ENCODE results near the gene SOD2.
"Not testable (repeated sequence)": the region's sequence is repeated elsewhere in the genome, so short reads cannot be mapped to it uniquely, and the experiment has no call there.

Gene SOD2

DNA sequence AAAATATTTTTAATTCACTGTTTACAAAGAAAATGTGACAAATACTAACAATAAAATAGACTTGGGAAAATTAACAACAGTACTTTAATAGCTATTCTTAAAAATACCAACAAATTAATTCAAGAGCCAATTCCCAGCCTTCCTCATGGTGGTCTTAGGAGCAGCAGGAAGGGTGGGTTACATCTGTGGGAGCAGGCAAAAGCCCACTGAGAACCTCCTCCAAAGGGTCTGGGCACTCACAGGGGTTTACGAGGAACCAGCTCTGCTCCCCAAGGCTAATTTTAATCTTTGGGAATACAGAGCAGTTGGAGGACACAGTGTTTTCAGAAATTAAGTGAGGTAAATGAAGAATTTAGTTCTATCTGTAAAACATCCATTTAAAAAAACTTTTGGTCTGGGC is 10.2 kb downstream of the SOD2 start:
- DNase-seq (ENCODE audit: low read depth) = no peak

DNA sequence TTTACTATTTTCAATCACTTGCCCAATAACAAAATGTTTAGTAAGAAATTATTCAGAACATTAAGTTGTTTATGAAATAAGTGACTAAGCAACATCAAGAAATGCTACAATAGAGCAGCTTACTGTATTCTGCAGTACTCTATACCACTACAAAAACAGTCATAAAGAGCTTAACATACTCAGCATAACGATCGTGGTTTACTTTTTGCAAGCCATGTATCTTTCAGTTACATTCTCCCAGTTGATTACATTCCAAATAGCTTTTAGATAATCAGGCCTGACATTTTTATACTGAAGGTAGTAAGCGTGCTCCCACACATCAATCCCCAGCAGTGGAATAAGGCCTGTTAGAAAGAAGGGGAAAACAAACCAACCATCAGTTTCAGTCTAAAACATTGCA is 10.7 kb downstream of the SOD2 start:
- no peak for DNase-seq (ENCODE audit: low read depth)

DNA sequence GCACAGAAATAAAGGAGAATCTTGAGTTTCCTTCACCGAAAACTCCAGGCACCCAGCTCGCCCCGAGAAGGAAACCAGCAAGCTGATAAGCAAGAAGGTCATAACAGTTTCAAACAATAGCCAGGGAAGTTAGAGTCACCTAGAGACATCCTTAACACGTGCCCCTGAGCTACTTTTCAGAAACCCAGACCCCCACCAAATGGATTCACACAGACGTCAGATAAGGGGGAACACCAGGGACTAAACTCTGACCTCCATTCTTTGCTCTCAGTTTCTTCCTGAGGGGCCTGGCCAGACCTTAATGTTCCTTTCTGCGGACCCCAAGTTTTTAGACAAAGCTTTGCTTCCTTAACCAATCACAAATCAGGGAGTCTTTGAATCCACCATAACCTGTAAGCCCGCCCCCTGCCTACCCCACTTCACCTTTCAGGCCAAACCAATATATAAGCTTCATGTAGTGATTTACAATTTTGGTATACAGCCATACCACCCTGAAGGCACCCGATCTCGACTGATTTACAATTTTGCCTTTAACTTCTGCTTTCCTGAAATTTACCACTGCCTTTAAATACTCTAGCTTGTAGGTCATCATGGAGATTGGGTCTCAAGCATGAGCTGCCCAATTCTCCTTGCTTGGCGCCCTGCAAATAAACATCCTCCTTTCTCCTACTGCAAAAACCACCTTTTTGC is 11.7 kb downstream of the SOD2 start:
- DNase-seq (ENCODE audit: low read depth) = no peak

- no peak for DNase-seq (ENCODE audit: low read depth)
Observed at GRCh38 chr6:159680104-159680503, 12.9 kb downstream of the SOD2 start.

DNA sequence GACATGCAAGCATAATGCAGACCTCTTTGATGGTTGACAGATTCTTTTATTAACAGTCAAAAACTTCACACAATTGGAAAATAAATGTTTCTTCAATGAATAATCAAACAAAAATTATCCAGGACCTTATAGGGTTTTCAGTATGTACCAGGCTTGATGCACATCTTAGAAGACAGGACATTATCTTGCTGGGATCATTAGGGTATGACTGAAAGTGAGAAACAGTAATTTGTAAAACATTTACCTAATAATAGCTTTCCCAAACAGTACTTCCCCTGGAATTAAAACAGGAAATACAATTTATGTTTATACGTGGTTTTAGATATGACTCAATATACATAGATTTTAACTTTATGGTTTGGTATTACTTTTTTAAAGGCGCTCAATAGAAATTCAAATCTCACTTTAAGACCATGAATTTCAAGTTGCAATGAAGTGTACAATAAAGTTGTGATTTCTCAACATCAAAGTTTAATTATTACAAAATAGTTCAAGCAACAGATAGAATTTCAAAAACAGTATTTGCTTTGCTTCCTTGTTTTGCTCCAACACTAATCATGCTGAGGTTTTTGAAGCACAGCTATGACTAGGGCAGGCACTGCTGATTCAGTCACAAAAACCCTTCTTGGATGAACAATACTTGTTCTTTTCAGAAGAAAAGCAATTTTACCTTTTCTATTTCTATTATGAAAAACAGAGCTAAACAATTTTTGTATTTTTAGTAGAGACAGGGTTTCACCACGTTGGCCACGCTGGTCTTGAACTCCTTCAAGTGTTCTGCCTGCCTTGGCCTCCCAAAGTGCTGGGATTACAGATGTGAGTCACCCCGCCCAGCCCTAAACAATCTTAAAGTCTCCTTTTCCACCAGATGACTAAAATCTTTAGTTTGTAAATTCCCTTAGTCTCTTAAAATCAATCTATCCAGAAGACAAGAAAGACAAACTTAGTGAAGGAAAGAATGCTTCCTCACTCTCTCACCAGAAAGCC is 13.7 kb downstream of the SOD2 start:
- no peak for DNase-seq (ENCODE audit: low read depth)

GRCh38 chr6:159678574-159678973 is 14.5 kb downstream of the SOD2 start:
- DNase-seq (ENCODE audit: low read depth) = no peak

GRCh38 chr6:159677506-159678165 is 15.4 kb downstream of the SOD2 start:
- DNase-seq (ENCODE audit: low read depth) = no peak

DNA sequence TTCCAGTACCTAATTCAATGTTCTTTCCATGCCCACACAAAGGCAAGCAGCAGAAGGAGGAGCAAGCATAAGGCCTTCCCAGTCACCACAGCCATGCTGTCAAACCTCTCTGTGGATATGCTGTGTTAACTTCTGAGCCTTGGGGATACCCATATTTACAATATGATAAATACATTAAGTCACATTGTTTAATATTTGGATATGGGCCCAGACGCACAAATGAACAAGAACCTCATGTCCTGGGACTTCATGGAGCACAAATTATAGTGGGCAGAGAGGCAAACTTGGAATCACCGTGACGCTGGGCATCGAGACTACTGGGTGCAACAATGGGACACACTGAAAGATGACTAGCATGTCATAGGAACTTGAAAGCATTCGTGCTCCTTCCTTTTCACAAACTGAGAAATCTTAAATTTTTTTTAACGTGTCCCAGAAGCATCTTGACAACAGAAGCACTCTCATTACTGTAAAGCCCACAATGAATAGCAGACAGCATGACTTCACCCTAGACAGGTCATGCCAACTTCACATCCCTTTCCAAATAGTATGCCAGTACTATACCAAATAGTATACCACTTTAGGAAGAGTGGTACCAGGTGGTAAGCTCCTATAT is 16.0 kb downstream of the SOD2 start:
- DNase-seq (ENCODE audit: low read depth) = no peak

DNA sequence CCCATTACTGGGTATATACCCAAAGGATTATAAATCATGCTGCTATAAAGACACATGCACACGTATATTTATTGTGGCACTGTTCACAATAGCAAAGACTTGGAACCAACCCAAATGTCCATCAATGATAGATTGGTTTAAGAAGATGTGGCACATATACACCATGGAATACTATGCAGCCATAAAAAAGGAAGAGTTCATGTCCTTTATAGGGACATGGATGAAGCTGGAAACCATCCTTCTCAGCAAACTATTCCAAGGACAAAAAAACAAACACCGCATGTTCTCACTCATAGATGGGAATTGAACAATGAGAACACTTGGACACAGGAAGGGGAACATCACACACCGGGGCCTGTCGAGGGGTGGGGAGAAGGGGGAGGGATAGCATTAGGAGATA is 16.8 kb downstream of the SOD2 start:
- DNase-seq (ENCODE audit: low read depth) = not testable (repeated sequence)

DNA sequence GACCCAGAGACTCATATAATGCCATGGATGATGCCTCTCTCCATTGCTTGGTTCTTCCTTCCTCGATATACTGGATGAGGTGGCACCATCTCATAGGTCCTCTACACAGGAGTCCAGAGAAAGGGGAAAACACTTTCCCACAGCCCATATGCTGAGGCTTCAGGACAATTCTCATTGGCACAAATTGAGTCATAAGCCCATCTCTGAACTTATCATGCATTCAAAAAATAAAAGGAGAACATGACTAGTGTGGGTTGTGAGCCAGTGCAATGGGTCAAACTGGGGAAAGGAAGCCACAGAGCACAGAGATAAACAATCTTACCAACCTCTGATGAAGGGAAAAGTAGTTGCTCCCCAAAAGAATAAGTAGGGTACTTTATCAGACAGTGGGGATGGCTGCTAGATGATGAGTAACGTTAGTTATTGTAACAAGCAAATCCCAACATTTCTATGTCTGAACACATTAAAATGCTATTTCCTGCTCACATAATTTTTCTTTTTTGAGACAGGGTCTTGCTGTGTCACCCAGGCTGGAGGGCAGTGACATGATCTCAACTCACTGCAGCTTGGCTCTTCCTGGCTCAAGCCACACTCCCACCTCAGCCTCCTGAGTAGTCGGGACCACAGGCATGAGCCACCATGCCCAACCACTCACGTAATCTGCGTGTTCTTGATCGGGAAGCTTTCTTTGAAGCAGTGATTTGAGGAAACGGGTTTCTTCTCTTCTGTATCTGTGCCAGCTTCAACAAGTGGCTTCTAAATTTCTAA is 27.0 kb downstream of the SOD2 start:
- no peak for DNase-seq (ENCODE audit: low read depth)

DNA sequence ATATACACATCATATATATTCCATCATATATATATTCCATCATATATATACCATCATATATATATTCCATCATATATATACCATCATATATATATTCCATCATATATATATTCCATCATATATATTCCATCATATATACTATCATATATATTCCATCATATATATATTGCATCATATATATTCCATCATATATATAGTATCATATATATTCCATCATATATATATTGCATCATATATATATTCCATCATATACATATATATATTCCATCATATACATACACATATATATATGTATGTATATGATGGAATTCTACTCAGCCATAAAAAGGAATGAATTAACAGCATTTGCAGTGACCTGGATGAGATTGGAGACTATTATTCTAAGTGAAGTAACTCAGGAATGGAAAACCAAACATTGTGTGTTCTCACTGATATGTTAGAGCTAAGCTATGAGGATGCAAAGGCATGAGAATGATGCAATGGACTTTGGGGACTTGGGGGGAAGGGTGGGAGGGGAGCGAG is 29.6 kb downstream of the SOD2 start:
- not testable (repeated sequence) for DNase-seq (ENCODE audit: low read depth)

DNA sequence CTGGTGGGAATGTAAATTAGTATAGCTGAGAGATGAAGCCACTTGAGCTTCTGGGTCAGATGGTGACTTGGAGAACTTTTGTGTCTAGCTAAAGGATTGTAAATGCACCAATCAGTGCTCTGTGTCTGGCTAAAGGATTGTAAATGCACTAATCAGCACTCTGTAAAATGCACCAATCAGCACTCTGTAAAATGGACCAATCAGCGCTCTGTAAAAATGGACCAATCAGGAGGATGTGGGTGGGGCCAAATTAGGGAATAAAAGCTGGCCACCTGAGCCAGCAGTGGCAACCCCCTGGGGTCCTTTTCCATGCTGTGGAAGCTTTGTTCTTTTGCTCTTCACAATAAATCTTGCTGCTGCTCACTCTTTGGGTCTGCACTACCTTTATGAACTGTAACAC is 31.1 kb downstream of the SOD2 start:
- not testable (repeated sequence) for DNase-seq (ENCODE audit: low read depth)

GRCh38 chr6:159655409-159655988 is 37.5 kb downstream of the SOD2 start:
- DNase-seq (ENCODE audit: low read depth) = no peak

DNA sequence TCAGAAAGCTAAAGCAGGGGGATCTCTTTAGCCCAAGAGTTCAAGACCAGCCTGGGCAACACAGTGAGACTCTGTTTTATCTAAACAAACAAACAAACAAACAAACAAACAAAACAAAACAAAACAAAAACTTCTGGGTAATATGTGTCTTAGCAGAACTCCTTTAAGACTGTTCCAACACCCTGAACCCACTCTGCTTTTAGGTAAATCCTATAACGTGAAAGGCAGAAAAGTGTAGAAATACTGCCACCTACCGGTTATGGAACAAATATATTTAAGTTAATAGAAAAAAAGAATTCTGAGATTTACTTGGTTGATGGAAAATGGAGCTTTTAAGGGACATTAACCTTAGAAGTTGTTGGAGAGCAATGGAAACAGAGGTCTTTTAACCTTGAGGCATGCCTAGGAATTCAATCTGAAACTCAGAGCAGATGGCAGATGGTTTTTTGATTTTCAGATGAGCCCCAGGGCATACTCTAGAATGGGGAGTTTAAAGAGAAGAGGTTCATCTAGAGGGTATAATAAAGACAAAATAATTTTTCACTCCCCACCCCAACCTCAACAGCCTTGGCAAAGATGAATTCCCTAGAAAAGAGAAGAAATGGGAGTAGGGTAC is 38.5 kb downstream of the SOD2 start:
- DNase-seq (ENCODE audit: low read depth) = no peak

DNA sequence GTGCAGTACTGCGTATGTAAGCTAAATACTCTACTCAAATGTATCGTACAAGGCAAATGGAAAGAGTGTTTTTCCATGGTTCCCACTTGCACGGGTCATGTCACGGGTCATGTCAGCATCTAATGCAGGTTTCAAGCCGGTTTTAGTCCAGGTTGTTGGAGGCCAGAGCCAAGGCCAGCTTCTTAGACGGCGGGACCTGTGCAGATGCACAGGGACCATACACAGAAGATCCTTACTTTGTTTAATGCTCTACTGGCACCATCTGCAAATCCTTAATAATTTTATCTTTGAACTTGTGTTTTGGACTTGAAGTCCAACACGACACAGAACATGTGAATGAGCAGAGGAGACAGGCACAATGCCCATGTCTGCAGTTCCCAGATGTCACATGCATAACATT is 42.7 kb downstream of the SOD2 start:
- DNase-seq (ENCODE audit: low read depth) = no peak

GRCh38 chr6:159649441-159649840 is 43.6 kb downstream of the SOD2 start:
- no peak for DNase-seq (ENCODE audit: low read depth)

GRCh38 chr6:159646733-159647132 is 46.3 kb downstream of the SOD2 start:
- no peak for DNase-seq (ENCODE audit: low read depth)

- DNase-seq (ENCODE audit: low read depth) = no peak
Observed at GRCh38 chr6:159646116-159646515, 46.9 kb downstream of the SOD2 start.

- no peak for DNase-seq (ENCODE audit: low read depth)
Observed at GRCh38 chr6:159645640-159646039, 47.4 kb downstream of the SOD2 start.
